Vagina (tissue), 2 donors: Measurements from ENCODE around the gene GABRA5. TPM values are rescaled to one million over a fixed set of nuclear protein-coding genes. Genes with fewer than 3 reads are reported as not detected.

ENCODE experiments used
- DNase-seq, 2 donors: peaks; one replicate each; pipeline ENCODE4 v3.0.0-alpha.2; 2017; ENCODE audit errors: extremely low spot score in 2 of 2
- H3K27ac ChIP-seq: fragments of 200-600 bp; sonication (generic); one replicate; pipeline ENCODE4 v1.5.1; 2019
- H3K27me3 ChIP-seq: fragments of 200-600 bp; sonication (generic); one replicate; pipeline ENCODE4 v1.5.1; 2019
- H3K36me3 ChIP-seq, 2 donors: fragments of 200-600 bp; sonication (generic); one replicate each; pipeline ENCODE4 v1.5.1; 2017 to 2019
- H3K4me1 ChIP-seq: fragments of 200-600 bp; sonication (generic); one replicate; pipeline ENCODE4 v1.5.1; 2019
- H3K4me3 ChIP-seq, 2 donors: fragments of 200-600 bp; sonication (generic); 1 replicate in 1 of 2; 2 replicates in 1 of 2; pipeline ENCODE4 v1.5.1; 2016 to 2019
- H3K9me3 ChIP-seq: fragments of 200-600 bp; sonication (generic); one replicate; pipeline ENCODE4 v1.5.1; 2019
- CTCF ChIP-seq, 3 experiments: fragments of 450-650 bp in 2 of 3; fragments of 200-600 bp in 1 of 3; sonication (generic) in 1 of 3; IDR thresholded peaks; one replicate each; pipeline ENCODE4 v1.5.1; 2017 to 2019; ENCODE audit warnings: antibody characterized with exemption in 3 of 3, mild to moderate bottlenecking in 2 of 3, moderate library complexity in 2 of 3
- POLR2A ChIP-seq, 2 donors: fragments of 450-650 bp; IDR thresholded peaks; one replicate each; pipeline ENCODE4 v1.6.1; 2017; ENCODE audit warnings: antibody characterized with exemption in 2 of 2, mild to moderate bottlenecking in 2 of 2, moderate library complexity in 2 of 2
- POLR2AphosphoS5 ChIP-seq, 2 donors: sonication (generic); formaldehyde crosslinking; IDR thresholded peaks; one replicate each; pipeline ENCODE4 v1.9.0; 2017; ENCODE audit warnings: antibody characterized with exemption in 2 of 2, mild to moderate bottlenecking in 2 of 2, low read depth in 1 of 2; ENCODE audit not compliant: insufficient read depth in 1 of 2
- intact Hi-C: fragments of 100-400 bp; cut with DNase I; formaldehyde crosslinking; loops from one replicate; pipeline ENCODE4 v1.15.1; 2023
- total RNA-seq: library from RNA; depleted of rRNA; stranded (reverse); fragments of >200 nt; gene quantifications from one replicate; pipeline ENCODE4 v1.2.3, GENCODE V29; 2016

GABRA5 gene
- total RNA-seq, 1 donor from 2014 or later = not detected

- H3K36me3 ChIP-seq = no peaks in the 10 kb centered on the region
Measured at GRCh38 chr15:26841941-26842340, 24.9 kb upstream of the GABRA5 start.

GRCh38 chr15:26842391-26842790 is 24.5 kb upstream of the GABRA5 start:
- DNase-seq = no peak
- TF ChIP-seq CTCF (IDR thresholded peaks at IDR 0.05) (no peak), POLR2A (IDR thresholded peaks at IDR 0.05) (no peak), POLR2AphosphoS5 (IDR thresholded peaks at IDR 0.05; ENCODE audit: insufficient read depth in 1 of 2, low read depth in 1 of 2) (no peak)
- no peaks in the 10 kb centered on the region for H3K36me3 ChIP-seq
- no peak overlapping the region for H3K27ac ChIP-seq
- H3K4me1 ChIP-seq = no peaks in the 10 kb centered on the region
- no peak overlapping the region for H3K4me3 ChIP-seq
- no peaks in the 10 kb centered on the region for H3K27me3 ChIP-seq
- intact Hi-C loops = no loop called here
- H3K9me3 ChIP-seq = no peaks in the 10 kb centered on the region

More at GRCh38 chr15:26841941-26842340, 24.9 kb upstream of the GABRA5 start:
- no peak for DNase-seq
- no peaks in the 10 kb centered on the region for H3K27me3 ChIP-seq
- no peak overlapping the region for H3K4me3 ChIP-seq
- no peaks in the 10 kb centered on the region for H3K4me1 ChIP-seq
- no peaks in the 10 kb centered on the region for H3K9me3 ChIP-seq
- no peak for TF ChIP-seq CTCF (IDR thresholded peaks at IDR 0.05)
- TF ChIP-seq POLR2A (IDR thresholded peaks at IDR 0.05) = no peak
- TF ChIP-seq POLR2AphosphoS5 (IDR thresholded peaks at IDR 0.05; ENCODE audit: insufficient read depth in 1 of 2, low read depth in 1 of 2) = no peak
- intact Hi-C loops = no loop called here
- no peak overlapping the region for H3K27ac ChIP-seq

DNA sequence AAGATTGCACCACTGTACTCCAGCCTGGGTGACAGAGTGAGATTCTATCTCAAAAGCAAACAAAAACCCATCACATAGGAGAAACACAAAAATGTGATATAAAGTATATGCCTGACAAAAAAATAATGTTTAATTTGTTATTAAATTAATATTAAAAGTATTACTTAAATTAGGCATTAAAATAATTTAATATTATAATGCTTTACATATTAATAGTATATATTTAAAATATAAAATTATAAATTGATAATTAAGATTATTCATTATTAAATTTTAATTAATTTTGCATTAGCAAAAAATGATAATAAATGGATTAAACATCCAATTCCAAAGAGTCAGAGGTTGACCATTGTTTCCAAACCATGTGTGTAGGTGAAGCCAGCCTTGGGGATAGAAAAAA is 22.0 kb upstream of the GABRA5 start:
- Histone ChIP-seq H3K4me3 (no peak overlapping the region), H3K4me1 (no peaks in the 10 kb centered on the region), H3K27me3 (no peaks in the 10 kb centered on the region), H3K27ac (no peak overlapping the region), H3K9me3 (no peaks in the 10 kb centered on the region), H3K36me3 (no peaks in the 10 kb centered on the region)
- no peak for DNase-seq
- intact Hi-C loops = no loop called here
- TF ChIP-seq POLR2A (IDR thresholded peaks at IDR 0.05) (no peak), CTCF (IDR thresholded peaks at IDR 0.05) (no peak), POLR2AphosphoS5 (IDR thresholded peaks at IDR 0.05; ENCODE audit: insufficient read depth in 1 of 2, low read depth in 1 of 2) (no peak)

DNA sequence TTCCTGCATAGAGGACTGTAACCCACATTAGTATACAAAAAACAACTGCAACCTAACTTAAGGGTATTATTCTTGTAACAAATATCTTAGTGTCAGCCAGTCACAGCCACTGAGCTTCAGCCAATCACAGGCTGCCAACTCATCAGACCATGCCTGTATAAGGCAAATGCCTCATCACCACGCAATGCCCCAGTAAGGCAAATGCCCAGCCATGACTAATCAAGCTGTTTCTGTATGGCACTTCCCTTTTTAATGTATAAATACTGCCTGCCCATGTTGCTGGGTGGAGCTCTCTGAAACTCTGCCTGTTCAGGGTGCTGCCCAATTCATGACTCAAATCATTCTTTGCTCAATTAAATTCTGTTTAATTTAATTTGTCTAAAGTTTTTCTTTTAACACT is 18.4 kb upstream of the GABRA5 start:
- H3K36me3 ChIP-seq = no peaks in the 10 kb centered on the region
- no peaks in the 10 kb centered on the region for H3K27me3 ChIP-seq
- H3K9me3 ChIP-seq = no peaks in the 10 kb centered on the region
- intact Hi-C loops = no loop called here
- no peak for DNase-seq
- H3K4me3 ChIP-seq = no peak overlapping the region
- H3K27ac ChIP-seq = no peak overlapping the region
- no peak for TF ChIP-seq POLR2AphosphoS5 (IDR thresholded peaks at IDR 0.05; ENCODE audit: insufficient read depth in 1 of 2, low read depth in 1 of 2)
- TF ChIP-seq CTCF (IDR thresholded peaks at IDR 0.05) = no peak
- no peak for TF ChIP-seq POLR2A (IDR thresholded peaks at IDR 0.05)
- no peaks in the 10 kb centered on the region for H3K4me1 ChIP-seq

- intact Hi-C loops = no loop called here
- no peak for DNase-seq
- H3K27ac ChIP-seq = no peak overlapping the region
- no peaks in the 10 kb centered on the region for H3K4me1 ChIP-seq
- no peaks in the 10 kb centered on the region for H3K36me3 ChIP-seq
- no peak overlapping the region for H3K4me3 ChIP-seq
- TF ChIP-seq POLR2AphosphoS5 (IDR thresholded peaks at IDR 0.05; ENCODE audit: insufficient read depth in 1 of 2, low read depth in 1 of 2) (no peak), CTCF (IDR thresholded peaks at IDR 0.05) (no peak), POLR2A (IDR thresholded peaks at IDR 0.05) (no peak)
- H3K9me3 ChIP-seq = no peaks in the 10 kb centered on the region
- no peaks in the 10 kb centered on the region for H3K27me3 ChIP-seq
Measured at GRCh38 chr15:26850161-26850560, 16.7 kb upstream of the GABRA5 start.
